Measurements from ENCODE around the gene STK11IP.

STK11IP gene

GRCh38 chr2:219563271-219563928 lies 34.3 kb upstream of the STK11IP start:
- DNase-seq (ENCODE audit: low spot score), result no peak

- no peak for DNase-seq (ENCODE audit: low spot score)
Measured at GRCh38 chr2:219565130-219566080, 32.3 kb upstream of the STK11IP start.

- DNase-seq (ENCODE audit: low spot score), result no peak
Measured at GRCh38 chr2:219566640-219567039, 31.0 kb upstream of the STK11IP start.

GRCh38 chr2:219567131-219567530 lies 30.5 kb upstream of the STK11IP start:
- no peak for DNase-seq (ENCODE audit: low spot score)

GRCh38 chr2:219567791-219568361 lies 29.8 kb upstream of the STK11IP start:
- DNase-seq (ENCODE audit: low spot score), result no peak

- no peak for DNase-seq (ENCODE audit: low spot score)
Measured at GRCh38 chr2:219569041-219569440, 28.6 kb upstream of the STK11IP start.

GRCh38 chr2:219569635-219570034 lies 28.0 kb upstream of the STK11IP start:
- no peak for DNase-seq (ENCODE audit: low spot score)

GRCh38 chr2:219570194-219570923 lies 27.3 kb upstream of the STK11IP start:
- DNase-seq (ENCODE audit: low spot score), result no peak

- DNase-seq (ENCODE audit: low spot score), result no peak
Measured at GRCh38 chr2:219570924-219571310, 26.7 kb upstream of the STK11IP start.

GRCh38 chr2:219571311-219572236 lies 26.1 kb upstream of the STK11IP start, which contains the start of gene OBSL1:
Gene OBSL1, minus strand, starts transcription at chr2:219571539. Its CDS starts 307 bp downstream, at chr2:219571232.
- DNase-seq (ENCODE audit: low spot score), result peak; percentile 91

- no peak for DNase-seq (ENCODE audit: low spot score)
Measured at GRCh38 chr2:219572237-219573001, 25.2 kb upstream of the STK11IP start, which contains the start of gene INHA. Gene INHA, plus strand, starts transcription at chr2:219572310. Its CDS starts 65 bp downstream, at chr2:219572375.

GRCh38 chr2:219573166-219573565 lies 24.5 kb upstream of the STK11IP start:
- no peak for DNase-seq (ENCODE audit: low spot score)

- no peak for DNase-seq (ENCODE audit: low spot score)
Measured at GRCh38 chr2:219574484-219575311, 23.0 kb upstream of the STK11IP start.

GRCh38 chr2:219575566-219576504 lies 21.8 kb upstream of the STK11IP start:
- DNase-seq (ENCODE audit: low spot score), result no peak

GRCh38 chr2:219576505-219577388 lies 20.9 kb upstream of the STK11IP start:
- peak; percentile 68 for DNase-seq (ENCODE audit: low spot score)

- DNase-seq (ENCODE audit: low spot score), result no peak
Measured at GRCh38 chr2:219578811-219579613, 18.6 kb upstream of the STK11IP start.
